Fibroblast of the conjunctiva (primary cell): ENCODE results near the gene PIGO.

Experiments used
- DNase-seq: peaks from one replicate; pipeline ENCODE4 v3.0.0-alpha.2; 2010; ENCODE audit warnings: low read depth

PIGO gene

DNA sequence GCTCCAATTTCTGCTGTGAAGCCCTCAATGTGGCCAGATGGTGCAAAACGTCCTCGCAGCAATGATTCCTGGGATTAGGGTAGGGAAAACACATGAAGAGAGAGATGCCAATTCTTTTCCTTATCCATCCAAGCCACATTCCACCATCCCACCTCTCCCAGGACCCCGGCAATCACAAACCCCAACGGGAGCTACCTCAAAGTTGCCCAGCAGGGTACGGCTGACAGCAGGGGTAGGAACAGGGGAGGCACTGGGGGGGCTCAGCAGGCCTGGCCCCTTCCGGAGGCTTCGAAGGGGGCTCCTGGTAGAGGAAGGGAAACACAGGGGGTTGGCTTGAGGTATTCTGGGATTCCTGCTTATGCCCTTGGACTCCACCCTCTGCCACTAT is 9.9 kb upstream of the PIGO start:
- no peak for DNase-seq

DNA sequence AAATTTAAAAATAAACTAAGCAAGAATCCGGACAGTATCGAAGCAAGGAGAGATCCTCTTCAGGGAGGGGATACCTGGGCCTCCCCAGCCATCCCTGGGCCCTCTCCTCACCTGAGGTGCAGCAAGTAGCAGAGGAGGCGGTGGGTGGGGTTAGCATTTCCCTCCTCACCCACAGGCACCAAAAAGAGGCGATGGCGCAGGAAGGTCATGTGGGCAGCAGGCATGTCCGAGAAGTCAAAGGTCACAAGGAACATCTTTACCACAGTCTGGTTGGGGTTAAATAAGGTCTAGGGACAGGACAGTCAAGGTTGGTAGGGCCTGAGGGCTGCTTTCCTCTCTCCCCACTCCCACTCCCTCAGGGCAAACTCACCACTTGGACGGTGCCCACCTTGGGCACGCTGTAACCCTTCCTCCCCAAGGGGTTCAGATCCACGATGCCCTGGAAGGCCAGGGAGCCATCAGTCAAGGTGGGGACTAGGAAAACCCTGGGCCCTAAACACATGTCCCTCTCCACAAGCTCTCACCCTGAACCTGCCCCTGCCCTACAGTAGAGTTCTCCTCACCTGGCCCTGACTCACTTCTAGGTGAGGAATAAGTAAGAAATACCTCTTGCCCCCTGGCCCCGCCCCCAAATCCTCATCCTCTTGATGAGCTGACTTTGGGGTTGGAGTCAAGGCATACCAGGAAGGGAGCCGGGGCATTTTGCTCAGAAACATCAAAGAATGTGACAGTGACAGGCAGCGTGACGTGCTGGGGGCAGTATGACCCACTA is 9.4 kb upstream of the PIGO start:
- DNase-seq, result no peak

DNA sequence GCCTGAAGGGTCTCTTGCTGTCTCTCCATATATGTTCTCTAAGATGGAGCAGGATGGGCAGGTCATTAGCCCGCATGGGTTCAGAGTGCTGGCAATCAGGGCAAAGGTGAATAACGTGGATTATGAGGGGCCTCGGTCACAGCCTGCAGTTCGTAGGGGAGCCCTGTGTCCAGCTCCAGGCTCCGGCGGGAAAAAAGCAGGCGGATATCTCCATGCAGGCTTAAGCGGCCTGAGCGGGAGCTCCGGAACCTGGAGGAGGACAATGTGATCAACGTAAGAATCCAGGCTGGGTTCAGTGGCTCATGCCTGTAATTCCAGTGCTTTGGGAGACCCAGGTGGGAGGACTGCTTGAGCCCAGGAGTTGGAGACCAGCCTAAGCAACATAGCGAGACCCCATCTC is 8.7 kb upstream of the PIGO start:
- no peak for DNase-seq

DNA sequence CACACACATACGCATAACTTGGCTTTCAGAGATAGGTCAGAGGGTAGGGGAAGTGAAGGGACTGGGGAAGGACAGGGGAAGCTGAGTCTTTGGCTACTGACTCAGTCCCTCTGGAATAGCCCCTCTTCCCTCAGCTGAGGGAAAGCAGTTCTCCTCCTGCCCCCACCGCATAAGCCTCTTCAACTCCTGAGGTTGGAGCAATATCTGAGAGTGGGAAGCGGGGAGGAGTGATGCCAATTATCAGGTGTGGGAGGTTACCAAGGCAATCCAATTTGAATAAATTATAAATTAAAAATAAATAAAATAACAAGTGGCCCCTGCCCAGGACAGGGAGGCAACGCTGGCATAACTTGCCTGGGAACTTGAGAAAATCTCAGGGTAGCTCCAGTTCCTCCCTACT is 8.2 kb upstream of the PIGO start:
- no peak for DNase-seq

DNA sequence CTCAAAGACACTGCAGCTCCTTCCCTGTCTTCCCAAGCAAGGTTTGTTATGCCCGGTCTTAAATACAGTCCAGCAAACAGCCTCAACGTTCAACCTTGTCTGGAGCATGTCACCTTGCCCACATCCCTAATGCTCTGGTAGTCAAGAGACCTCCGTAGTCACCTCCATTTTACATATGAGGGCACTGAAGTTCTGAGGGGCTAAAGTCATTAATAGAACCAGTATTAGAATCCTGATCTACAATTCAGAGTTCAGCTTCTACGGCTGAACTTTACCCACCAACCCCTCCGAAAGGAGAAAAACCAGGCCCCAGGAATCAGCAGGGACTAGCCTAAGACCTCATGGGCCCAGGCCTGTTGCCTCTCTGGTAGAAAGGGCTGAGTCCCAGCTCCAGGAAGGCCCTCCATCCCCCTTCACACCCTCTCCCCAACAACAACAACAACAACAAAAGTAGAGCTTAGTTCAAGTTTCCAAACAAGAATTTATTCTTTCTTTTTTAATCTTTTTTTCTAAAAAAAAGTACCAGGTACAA is 7.3 kb upstream of the PIGO start:
- no peak for DNase-seq

DNA sequence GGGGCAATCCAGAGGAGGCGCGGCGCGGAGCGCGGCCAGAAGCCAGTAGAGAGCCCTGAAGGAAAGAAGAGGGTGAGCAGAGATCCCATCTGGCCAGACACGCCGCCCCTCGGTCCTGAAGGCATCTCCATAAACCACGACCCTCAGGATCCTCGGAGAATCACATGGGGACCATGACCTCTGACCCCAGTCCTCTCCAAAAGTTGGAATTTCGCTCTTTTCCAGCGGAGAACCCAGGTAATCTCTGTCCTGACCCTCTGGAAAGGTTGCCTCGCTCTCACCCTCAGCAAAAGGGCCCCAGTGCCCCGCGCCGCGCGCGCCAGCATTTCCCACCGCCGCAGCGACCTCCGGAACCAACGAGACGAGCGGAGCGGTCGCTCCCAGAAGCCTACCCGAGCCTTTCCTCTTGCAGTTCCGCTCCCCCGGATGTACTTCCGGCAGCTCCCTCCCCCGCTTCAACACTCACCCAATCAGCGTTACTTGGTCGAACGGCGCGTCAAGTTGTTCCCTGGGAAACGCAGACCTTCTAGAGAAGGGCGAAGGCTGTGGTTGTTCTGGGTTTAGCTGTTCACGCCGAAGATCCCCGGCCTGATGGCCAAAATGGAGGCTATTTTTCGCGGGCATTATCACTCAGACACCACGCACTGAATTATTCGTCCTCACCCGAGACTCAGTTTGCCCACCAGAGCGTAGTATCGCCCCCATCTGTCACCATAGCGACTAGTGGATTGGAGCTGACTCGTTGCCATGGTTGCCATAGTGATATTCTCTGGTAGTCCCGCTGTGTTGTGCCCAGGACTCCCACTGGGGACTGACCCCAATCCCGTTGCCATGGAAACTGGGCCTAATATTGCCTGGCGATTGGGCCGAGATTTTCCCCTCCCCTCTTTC is 6.6 kb upstream of the PIGO start, which contains the start of gene STOML2:
TSS of gene STOML2 (minus strand) at position 363 of the 891 bp plus-strand sequence. CDS start at position 326, 37 bp downstream.
- peak; percentile 93 for DNase-seq

DNA sequence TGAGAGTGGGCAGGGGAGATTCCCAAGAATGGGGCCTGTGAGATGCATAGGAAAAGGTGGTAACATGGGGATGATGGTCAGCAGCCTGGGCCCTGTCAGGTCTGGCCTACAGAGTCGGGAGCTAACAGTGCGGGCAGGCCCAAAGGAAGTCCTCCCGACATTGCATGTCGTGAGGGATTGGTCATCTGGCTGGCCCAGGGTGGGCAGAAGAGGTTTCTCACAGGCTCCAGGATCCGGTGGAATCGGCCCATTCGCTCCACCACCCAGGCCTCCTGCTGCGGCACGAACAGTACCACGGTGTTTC is 6.0 kb upstream of the PIGO start:
- no peak for DNase-seq

DNA sequence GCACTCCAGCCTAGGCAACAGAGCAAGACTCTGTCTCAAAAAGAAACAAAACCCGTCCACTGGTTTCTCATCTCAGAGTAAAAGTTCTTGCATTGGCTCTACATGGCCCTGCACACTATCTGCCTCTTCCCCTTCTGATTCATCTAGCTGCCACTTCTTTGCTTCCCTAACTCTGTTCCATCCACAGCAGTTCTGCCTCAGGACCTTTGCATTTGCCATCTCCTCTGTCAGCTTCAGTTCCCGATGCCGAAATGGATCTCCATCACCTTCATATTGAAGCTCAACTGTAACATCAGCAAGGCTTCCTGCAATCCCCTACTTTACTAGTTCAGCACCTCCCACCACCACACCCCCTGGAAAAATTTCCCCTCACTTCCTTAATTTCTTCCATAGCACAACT is 1.2 kb upstream of the PIGO start:
- no peak for DNase-seq

DNA sequence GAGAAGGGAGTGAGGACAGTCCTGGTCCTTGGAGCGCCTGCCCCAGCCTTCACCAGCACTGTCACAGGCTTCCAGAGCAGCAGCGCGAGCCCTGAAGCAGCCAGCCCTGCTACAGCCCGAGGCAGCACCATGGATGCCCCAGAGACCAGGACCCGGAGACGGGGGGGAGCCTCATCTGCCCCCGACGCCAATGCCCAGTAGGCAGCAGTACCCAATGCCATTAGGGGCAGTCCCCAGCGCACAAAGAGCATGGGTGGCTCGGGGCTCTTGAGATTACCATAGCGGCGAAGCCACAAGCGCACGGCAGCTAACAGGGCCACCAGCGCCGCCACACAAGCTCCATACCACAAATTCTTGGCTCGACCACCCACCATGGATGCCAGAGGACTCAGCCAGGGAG is 4.9 kb downstream of the PIGO start:
- no peak for DNase-seq

DNA sequence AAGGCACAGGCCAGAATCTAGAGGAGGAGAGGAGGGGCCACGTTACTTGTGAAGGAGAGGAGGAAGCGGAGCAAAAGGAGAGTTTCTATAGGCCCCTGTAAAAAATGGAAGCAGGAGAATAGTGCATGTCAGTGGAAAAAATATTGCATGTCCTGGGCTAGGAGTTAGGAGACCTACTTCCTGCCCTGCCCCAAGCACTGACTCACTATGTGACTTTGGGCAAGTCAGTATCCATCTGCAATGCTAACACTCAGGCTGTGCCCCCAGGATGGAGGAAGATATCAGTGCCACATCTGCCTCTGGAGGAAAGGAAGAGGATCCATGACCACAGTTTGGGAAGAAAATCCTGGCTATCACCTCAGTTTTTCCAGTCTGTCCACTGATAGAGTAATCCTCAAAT is 7.0 kb downstream of the PIGO start:
- DNase-seq, result no peak

DNA sequence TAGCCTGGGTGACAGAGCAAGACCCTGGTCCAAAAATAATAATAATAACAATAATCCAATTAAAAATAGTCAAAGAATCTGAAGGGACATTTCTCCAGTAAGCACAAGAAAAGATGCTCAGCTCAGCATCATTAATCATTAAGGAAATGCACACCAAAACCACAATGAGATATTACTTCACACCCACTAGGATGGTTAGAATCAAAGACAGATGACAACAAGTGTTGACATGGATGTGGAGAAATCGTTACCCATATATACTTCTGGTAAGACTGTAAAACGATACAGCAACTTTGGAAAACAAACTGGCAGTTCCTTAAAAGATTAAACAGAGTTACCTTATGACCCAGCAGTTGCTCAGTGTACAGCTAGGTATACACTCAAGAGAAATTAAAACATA is 11.3 kb downstream of the PIGO start:
- no peak for DNase-seq

DNA sequence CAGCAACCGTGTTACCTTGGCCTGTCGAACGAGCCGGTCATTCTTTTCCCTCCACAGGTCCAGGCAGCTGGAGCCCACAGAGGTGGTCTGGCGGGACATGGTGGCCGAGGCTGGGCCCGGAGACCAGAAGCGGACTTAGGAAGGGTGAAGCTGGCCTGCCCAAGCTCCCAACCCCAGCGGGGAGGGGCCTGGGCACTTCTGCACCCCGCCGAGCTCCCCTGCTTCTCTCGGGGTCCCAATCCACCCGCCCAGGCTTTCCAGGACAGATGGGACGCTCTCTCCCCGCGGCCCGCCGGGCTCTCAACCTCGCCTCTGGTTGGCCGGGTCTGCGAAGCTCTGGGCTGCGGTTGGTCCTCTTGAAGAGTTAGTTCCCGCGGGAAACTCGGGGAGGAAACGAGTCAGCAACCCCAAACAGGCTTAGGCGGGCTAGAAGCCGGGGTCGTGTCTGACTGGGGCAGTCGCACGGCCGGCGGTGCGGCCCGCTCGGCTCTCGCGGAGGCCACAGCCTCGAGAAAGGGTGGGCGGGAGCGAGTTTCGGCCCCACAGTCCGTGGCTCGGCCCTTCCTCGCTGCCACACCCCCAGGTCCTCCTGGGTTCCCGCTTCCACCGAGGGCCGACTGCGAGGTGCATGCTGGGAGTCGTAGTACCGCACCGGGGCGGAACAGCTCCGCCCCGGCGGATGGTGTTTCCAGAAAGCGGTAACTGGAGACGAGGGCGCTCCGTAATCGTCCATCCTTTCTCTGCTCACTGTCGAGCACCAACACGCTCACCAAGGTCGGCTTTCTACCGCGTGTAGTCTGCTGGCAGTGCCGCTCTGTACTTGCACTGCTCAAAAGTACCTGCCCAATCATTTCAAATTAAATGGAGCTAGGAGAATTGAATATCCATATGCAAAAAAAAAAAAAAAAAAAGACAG is 16.7 kb downstream of the PIGO start, which contains the start of gene FANCG:
TSS of gene FANCG (minus strand) at position 517 of the 916 bp plus-strand sequence. CDS start at position 99, 418 bp downstream.
- DNase-seq, result peak; percentile 81

DNA sequence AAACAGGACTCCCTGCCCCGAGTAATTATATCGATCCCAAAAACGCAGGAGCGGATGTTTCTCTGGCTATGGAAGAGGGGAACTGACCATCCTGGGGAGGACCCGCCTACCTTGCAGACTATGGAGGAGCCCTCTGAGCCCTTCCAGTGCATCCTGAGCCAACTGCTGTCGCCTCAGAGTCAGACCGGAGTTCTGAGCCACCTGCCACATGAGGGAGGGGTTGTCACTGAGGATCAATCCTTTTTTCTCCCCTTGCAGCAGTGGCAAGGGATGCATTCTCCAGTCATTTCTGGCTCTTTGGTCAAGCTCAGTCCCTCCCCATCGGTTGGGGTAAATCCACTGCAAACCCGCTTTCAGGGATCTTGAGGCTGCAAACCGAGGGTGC is 17.4 kb downstream of the PIGO start:
- no peak for DNase-seq

DNA sequence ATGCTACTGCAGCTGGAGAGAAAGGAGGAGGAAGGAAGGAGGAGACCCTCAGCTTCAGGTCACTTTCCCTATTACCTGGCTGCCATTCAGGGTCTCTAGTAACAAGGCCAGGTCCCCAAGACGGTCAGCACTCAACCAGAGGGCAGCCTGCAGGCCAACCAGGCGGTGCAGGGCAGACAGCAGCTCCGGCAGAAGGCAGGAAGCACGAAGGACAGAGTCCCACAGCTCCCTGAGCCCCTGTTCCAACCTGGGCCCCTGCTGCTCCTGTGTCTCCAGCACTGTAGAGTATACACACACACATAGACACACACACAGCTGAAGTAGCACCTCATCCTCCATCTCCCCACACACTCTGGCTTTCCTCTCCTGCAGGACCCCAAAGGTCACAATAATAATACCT is 18.3 kb downstream of the PIGO start:
- DNase-seq, result no peak

DNA sequence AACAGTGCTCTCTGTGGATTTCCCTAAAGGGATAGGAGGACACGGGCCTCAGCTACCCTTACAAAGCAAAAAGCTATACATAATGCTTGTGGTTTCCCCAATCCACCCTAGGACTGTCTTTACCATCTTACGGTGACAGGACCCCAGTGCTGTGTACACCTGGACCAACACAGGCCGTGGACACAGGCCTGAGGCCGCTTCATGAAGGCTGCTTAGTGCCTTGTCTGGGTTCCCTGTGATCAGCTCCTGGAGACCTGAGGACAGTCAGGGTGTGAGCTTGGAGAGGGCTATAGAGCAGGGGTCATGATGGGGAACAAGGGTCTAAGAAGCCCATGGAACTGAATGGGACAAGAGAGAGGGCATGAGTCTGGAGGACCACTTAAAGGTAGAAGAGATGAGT is 19.5 kb downstream of the PIGO start:
- DNase-seq, result no peak

DNA sequence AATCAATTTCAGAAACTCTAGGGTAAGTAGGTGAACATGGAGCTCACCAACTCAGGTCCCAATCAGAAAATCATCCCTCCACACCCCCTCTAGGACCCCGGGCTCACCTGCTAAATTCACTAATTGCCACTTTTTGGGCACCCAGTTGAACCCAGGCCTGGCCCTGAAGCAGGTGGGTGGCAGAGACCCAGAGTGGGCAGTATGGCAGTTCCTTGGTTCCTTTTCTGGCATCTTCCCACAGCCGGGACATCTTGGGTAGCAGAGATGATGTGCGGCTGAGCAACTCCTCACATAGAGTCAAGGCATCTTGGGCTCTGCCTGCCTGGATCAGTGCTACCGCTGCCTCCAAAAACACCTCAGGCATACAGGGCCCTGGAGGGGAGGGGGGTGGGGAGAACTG is 21.0 kb downstream of the PIGO start:
- DNase-seq, result no peak

DNA sequence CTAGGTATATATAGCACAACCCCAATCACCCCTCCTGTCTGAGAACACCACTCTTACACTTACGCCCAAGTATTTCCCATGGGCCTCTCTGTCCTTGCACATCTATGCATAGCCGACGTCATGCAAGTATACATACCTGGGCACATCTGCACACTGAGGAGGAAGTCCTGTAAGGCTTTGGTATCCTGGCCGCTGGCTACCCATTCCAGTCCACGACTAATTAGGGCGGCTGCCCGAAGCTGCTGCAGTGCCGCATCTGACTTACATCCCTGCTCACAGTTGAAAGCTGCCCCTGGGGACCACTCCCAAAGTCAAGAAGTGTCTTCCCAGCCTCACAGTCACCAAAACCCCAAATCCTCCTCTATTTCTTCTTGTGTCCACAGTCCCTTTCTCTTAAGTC is 21.6 kb downstream of the PIGO start:
- no peak for DNase-seq

DNA sequence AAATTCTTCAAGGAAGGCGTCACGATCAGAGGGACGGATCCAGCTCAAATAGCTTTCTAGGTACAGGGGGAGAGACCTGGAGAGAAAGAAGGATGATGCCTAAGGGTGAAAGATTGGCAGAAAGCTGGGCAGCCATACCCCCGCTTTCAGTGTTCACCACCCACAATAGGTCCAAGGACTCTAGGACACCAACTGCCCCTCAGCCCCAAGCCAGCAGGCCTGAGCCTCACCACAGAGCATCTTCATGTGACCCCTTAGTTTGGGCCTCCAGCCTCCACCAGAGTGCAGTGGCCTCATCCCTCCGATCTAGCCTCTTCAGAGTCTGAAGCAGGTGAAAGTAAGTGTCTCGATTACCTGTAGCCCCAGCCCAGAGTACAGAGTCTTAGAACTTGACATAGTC is 22.2 kb downstream of the PIGO start:
- no peak for DNase-seq

DNA sequence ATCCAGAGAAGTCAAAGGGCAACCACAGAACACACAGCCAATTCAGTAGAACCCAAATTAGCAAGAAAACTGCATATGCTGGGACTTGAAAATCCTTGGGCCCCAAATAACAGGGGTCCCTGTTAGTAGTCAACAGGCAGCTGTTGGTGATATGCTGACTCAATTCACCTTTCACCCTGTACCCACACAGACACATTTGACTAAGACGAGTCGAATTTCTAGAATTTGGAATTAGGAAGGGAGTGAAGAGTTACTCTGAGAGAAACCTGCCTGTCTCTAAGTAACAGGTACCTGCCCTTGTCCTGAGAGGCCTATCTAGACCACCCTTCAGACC is 23.1 kb downstream of the PIGO start:
- DNase-seq, result no peak

DNA sequence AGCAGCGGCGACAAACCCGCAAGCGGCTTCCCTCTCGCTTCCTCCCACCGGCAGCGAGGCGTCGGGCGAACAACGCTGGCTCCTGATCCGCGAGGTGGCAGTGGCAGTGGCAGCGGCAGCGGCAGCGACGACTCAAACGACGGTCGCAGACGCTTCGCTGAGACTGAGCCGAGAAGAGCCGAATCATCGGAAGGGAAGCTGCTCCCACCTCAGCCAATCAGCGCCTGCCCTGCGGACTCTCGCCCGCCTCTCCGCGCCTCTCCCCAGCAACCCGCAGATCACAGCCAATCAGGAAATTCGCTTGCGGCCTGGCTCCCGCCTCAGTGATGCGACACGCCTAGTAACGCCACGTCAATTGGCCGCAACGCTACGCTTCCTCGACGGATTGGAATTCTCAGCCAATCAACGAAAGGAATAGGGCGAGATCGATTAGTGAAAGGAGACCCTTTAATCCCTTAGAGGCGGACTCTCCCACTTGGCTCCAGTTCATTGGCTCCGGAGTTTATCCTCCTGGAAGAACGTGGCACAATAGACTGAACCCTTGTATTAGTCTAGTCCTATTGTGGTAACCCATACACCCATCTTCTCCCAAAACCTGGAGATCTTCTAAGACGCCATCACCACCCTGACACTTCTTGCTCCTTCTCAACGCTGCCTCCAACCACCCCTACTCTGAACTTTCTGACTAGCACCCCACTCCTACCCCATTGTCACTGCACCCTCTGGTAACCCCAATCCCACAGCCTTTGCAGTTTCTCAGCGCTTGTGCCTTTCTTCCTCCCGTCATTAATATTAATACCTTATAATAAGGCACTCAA is 23.7 kb downstream of the PIGO start, which contains the start of gene VCP:
TSS of gene VCP (minus strand) at position 165 of the 818 bp plus-strand sequence. CDS start 272 bp downstream, outside the sequence.
- peak; percentile 98 for DNase-seq

DNA sequence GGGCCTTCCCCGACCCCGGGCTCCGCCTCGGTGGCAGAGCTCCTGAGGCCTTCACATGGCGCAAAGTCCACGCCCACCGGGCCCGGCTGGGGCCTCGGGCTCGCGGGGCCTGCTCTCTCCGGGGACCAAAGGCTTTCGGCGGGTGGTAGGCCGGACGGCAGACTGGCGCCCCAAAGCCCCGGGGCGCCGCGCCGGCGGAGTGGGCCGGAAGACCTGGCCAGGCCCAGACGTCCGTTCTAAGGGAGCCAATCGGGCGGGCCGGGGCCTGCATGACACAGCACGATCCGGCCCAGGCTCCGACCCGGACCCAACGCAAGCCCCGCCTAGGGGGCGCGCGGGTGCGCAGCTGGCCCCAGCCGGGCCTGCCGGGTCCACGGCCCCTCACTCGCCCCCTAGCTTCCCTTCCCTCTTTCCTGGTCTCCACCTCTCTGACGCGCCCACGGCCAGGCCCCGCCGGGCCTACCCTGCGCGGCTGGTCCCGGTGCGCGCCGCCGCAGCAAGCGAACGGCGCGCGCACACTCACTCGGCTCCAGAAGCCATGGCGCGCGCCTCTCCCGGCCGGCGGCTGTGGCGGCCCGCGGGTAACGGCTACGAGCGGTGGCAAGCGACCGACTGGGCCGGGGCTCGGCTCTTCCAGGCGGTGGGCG is 24.5 kb downstream of the PIGO start:
- peak; percentile 82 for DNase-seq
